ENCODE results near the gene BTD. TPM values are rescaled to one million over a fixed set of nuclear protein-coding genes. Genes with fewer than 3 reads are reported as not detected.

The BTD gene
- total and polyA plus RNA-seq, 4 donors = 45.8 to 78.1 (median 47.8) TPM

GRCh38 chr3:15667484-15667883 is 65.9 kb downstream of the BTD start:
- 87% methylated on average over 3 of the region's 3 CpGs for WGBS
- Histone ChIP-seq H3K4me3 (ENCODE audit: low read depth in 1 of 3, low read length in 3 of 3) (no peak overlapping the region), H3K9me3 (ENCODE audit: control insufficient read depth in 4 of 4, low read length in 3 of 4) (no peaks in the 10 kb centered on the region), H3K4me1 (ENCODE audit: control insufficient read depth in 4 of 4, insufficient read depth in 4 of 4, low read length in 3 of 4) (no peaks in the 10 kb centered on the region), H3K36me3 (ENCODE audit: control insufficient read depth in 4 of 4, insufficient read depth in 3 of 4, low read depth in 1 of 4, low read length in 3 of 4) (peaks cover 2 to 19% (median 11%) of the 10 kb centered on the region in 4 donors), H3K27me3 (ENCODE audit: control insufficient read depth in 4 of 4, insufficient read depth in 4 of 4, low read length in 3 of 4) (no peaks in the 10 kb centered on the region), H3K27ac (ENCODE audit: low read depth in 1 of 2, low read length in 2 of 2) (no peak overlapping the region), H3K9ac (ENCODE audit: low read depth in 1 of 2, low read length in 2 of 2) (no peak overlapping the region)
- TF ChIP-seq CTCF (IDR thresholded peaks at IDR 0.05; ENCODE audit: low read depth, low read length, missing input control) = no peak
- no peak for TF ChIP-seq HNF4G (IDR thresholded peaks at IDR 0.05)
- no peak for TF ChIP-seq TAF1 (conservative IDR thresholded peaks at IDR 0.05)
- no peak for TF ChIP-seq HNF4A (conservative IDR thresholded peaks at IDR 0.05)
- no peak for TF ChIP-seq MAX (IDR thresholded peaks at IDR 0.05)
- TF ChIP-seq EGR1 (IDR thresholded peaks at IDR 0.05; ENCODE audit: low read depth in 2 of 2) = no peak
- TF ChIP-seq YY1 (IDR thresholded peaks at IDR 0.05) = no peak
- no peak for TF ChIP-seq NR2F2 (IDR thresholded peaks at IDR 0.05)
- TF ChIP-seq RAD21 (IDR thresholded peaks at IDR 0.05) = no peak
- TF ChIP-seq FOXA1 (IDR thresholded peaks at IDR 0.05) = no peak
- TF ChIP-seq ZBTB33 (IDR thresholded peaks at IDR 0.05) = no peak
- TF ChIP-seq RXRA (IDR thresholded peaks at IDR 0.05) = no peak
- TF ChIP-seq ATF3 (IDR thresholded peaks at IDR 0.05) = no peak
- no peak for DNase-seq (ENCODE audit: low spot score)

- Histone ChIP-seq H3K27me3 (ENCODE audit: control insufficient read depth in 4 of 4, insufficient read depth in 4 of 4, low read length in 3 of 4) (no peaks in the 10 kb centered on the region), H3K27ac (ENCODE audit: low read depth in 1 of 2, low read length in 2 of 2) (no peak overlapping the region), H3K36me3 (ENCODE audit: control insufficient read depth in 4 of 4, insufficient read depth in 3 of 4, low read depth in 1 of 4, low read length in 3 of 4) (peaks cover 2 to 53% (median 19%) of the 10 kb centered on the region in 4 donors), H3K9ac (ENCODE audit: low read depth in 1 of 2, low read length in 2 of 2) (no peak overlapping the region), H3K4me1 (ENCODE audit: control insufficient read depth in 4 of 4, insufficient read depth in 4 of 4, low read length in 3 of 4) (no peaks in the 10 kb centered on the region), H3K9me3 (ENCODE audit: control insufficient read depth in 4 of 4, low read length in 3 of 4) (no peaks in the 10 kb centered on the region), H3K4me3 (ENCODE audit: low read depth in 1 of 3, low read length in 3 of 3) (no peak overlapping the region)
- no peak for DNase-seq (ENCODE audit: low spot score)
- WGBS = 92% methylated on average over 1 of the region's 1 CpG
- TF ChIP-seq HNF4A (conservative IDR thresholded peaks at IDR 0.05) (no peak), FOXA1 (IDR thresholded peaks at IDR 0.05) (no peak), TAF1 (conservative IDR thresholded peaks at IDR 0.05) (no peak), MAX (IDR thresholded peaks at IDR 0.05) (no peak)
Observed at GRCh38 chr3:15673536-15673935, 72.0 kb downstream of the BTD start.

- no peak overlapping the region for H3K9ac ChIP-seq (ENCODE audit: low read depth in 1 of 2, low read length in 2 of 2)
- WGBS = 95% methylated on average over 2 of the region's 2 CpGs
- H3K36me3 ChIP-seq (ENCODE audit: control insufficient read depth in 4 of 4, insufficient read depth in 3 of 4, low read depth in 1 of 4, low read length in 3 of 4) = peaks cover 2 to 48% (median 18%) of the 10 kb centered on the region in 4 donors
- H3K27me3 ChIP-seq (ENCODE audit: control insufficient read depth in 4 of 4, insufficient read depth in 4 of 4, low read length in 3 of 4) = no peaks in the 10 kb centered on the region
- H3K9me3 ChIP-seq (ENCODE audit: control insufficient read depth in 4 of 4, low read length in 3 of 4) = no peaks in the 10 kb centered on the region
- no peak for DNase-seq (ENCODE audit: low spot score)
- H3K4me3 ChIP-seq (ENCODE audit: low read depth in 1 of 3, low read length in 3 of 3) = no peak overlapping the region
- H3K27ac ChIP-seq (ENCODE audit: low read depth in 1 of 2, low read length in 2 of 2) = no peak overlapping the region
- H3K4me1 ChIP-seq (ENCODE audit: control insufficient read depth in 4 of 4, insufficient read depth in 4 of 4, low read length in 3 of 4) = no peaks in the 10 kb centered on the region
- TF ChIP-seq HNF4A (conservative IDR thresholded peaks at IDR 0.05) = no peak
- TF ChIP-seq GABPA (IDR thresholded peaks at IDR 0.05 in 1 of 2, conservative IDR thresholded peaks at IDR 0.05 in 1 of 2) = no peak
Observed at GRCh38 chr3:15676259-15676658, 74.7 kb downstream of the BTD start.

Measured in liver (tissue), 9 donors.